K562 (cell line): ENCODE results near the gene CHD6.

Experiments
- CHD1 ChIP-seq: fragments of 200-600 bp; sonication (generic); IDR thresholded peaks from one replicate; pipeline ENCODE4 v1.6.1; 2012; ENCODE audit warnings: mild to moderate bottlenecking, moderate library complexity, low read length, inconsistent platforms
- E2F1 ChIP-seq: sonication (generic); formaldehyde crosslinking; IDR thresholded peaks from 2 replicates; pipeline ENCODE4 v1.8.1; 2023; ENCODE audit warnings: mild to moderate bottlenecking, missing genetic modification reagents, moderate library complexity
- FOS ChIP-seq: IDR thresholded peaks from 3 replicates; pipeline ENCODE4 v1.6.1; 2011; ENCODE audit not compliant: insufficient read length; ENCODE audit errors: extremely low read depth
- NR1H2 ChIP-seq: sonication (generic); formaldehyde crosslinking; IDR thresholded peaks from 2 replicates; pipeline ENCODE4 v1.4.0; 2020; ENCODE audit warnings: mild to moderate bottlenecking, missing genetic modification reagents

GRCh38 chr20:41594514-41595322, 23.5 kb downstream of the CHD6 start:
- TF ChIP-seq FOS = no peak
- TF ChIP-seq E2F1 (CRISPR knock-in tag) = no peak
- TF ChIP-seq NR1H2 (CRISPR knock-in tag) = no peak
- TF ChIP-seq CHD1 = no peak
